ENCODE results near the gene ARF3. TPM values are rescaled to one million over a fixed set of nuclear protein-coding genes. Genes with fewer than 3 reads are reported as not detected.

The ARF3 gene
- total and polyA plus RNA-seq, 2 donors (not counting 3 experiments of a cell fraction or from before 2014, with no cell fraction given): 149 to 172 TPM

- dilution Hi-C loops (cut with MboI; ENCODE audit: extremely low pct_ligation_motif_present, low sequenced_read_pairs) (no loop called here), intact Hi-C loops (cut with micrococcal nuclease) (no loop called here)
- Histone ChIP-seq H3K9me3 (replicated peaks; ENCODE audit: control insufficient read depth, insufficient read depth, low read length) (no peaks in the 10 kb centered on the region), H4K20me1 (replicated peaks; ENCODE audit: control insufficient read depth, extremely low read depth, insufficient read depth, low read length) (no peaks in the 10 kb centered on the region), H3K27me3 (ENCODE audit: control insufficient read depth in 2 of 2, insufficient read depth in 2 of 2, low read length in 2 of 2) (no peaks in the 10 kb centered on the region), H3K9me1 (replicated peaks; ENCODE audit: control insufficient read depth, extremely low read depth, insufficient read depth, low read length) (no peaks in the 10 kb centered on the region), H3K4me3 (replicated peaks in 1 of 3; ENCODE audit: insufficient read depth in 1 of 3, low read depth in 1 of 3, low read length in 3 of 3) (no peak overlapping the region), H3K36me3 (ENCODE audit: control insufficient read depth in 2 of 2, extremely low read depth in 1 of 2, insufficient read depth in 2 of 2, low read length in 2 of 2) (peaks cover 5 to 22% of the 10 kb centered on the region in 2 experiments), H2AFZ (ENCODE audit: low read depth, low read length) (no peak overlapping the region), H3K27ac (ENCODE audit: insufficient read depth, low read depth, low read length) (no peak overlapping the region), H3K9ac (replicated peaks; ENCODE audit: extremely low read depth, insufficient read depth, low read length) (no peak overlapping the region), H3K79me2 (ENCODE audit: control insufficient read depth, insufficient read depth, low read length) (no peaks in the 10 kb centered on the region), H3K4me2 (ENCODE audit: insufficient read depth, low read length) (no peak overlapping the region), H3K4me1 (ENCODE audit: control insufficient read depth, extremely low read depth, insufficient read depth, low read length) (peaks cover 4% of the 10 kb centered on the region)
- TF ChIP-seq JUN (IDR thresholded peaks at IDR 0.05; ENCODE audit: borderline replicate concordance, insufficient read depth, insufficient read length, low read depth) (no peak), MYC (IDR thresholded peaks at IDR 0.05; ENCODE audit: low read depth, low read length) (no peak), POLR2AphosphoS5 (IDR thresholded peaks at IDR 0.05; ENCODE audit: insufficient read depth, low read depth, low read length) (no peak), GATA2 (IDR thresholded peaks at IDR 0.05; ENCODE audit: insufficient read depth, insufficient read length, low read depth, low read length) (no peak), POLR2A (IDR thresholded peaks at IDR 0.05; ENCODE audit: low read depth, low read length) (no peak), EZH2 (IDR thresholded peaks at IDR 0.05; ENCODE audit: borderline replicate concordance, low read depth, low read length, severe bottlenecking) (no peak), FOS (IDR thresholded peaks at IDR 0.05; ENCODE audit: borderline replicate concordance, insufficient read depth, low read length) (no peak)
- TF ChIP-seq, protein P1, sequence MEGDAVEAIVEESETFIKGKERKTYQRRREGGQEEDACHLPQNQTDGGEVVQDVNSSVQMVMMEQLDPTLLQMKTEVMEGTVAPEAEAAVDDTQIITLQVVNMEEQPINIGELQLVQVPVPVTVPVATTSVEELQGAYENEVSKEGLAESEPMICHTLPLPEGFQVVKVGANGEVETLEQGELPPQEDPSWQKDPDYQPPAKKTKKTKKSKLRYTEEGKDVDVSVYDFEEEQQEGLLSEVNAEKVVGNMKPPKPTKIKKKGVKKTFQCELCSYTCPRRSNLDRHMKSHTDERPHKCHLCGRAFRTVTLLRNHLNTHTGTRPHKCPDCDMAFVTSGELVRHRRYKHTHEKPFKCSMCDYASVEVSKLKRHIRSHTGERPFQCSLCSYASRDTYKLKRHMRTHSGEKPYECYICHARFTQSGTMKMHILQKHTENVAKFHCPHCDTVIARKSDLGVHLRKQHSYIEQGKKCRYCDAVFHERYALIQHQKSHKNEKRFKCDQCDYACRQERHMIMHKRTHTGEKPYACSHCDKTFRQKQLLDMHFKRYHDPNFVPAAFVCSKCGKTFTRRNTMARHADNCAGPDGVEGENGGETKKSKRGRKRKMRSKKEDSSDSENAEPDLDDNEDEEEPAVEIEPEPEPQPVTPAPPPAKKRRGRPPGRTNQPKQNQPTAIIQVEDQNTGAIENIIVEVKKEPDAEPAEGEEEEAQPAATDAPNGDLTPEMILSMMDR (IDR thresholded peaks at IDR 0.05; ENCODE audit: extremely low read depth in 1 of 2, insufficient read depth in 1 of 2, low read depth in 1 of 2, low read length in 2 of 2): no peak
- TF ChIP-seq, protein P2, sequence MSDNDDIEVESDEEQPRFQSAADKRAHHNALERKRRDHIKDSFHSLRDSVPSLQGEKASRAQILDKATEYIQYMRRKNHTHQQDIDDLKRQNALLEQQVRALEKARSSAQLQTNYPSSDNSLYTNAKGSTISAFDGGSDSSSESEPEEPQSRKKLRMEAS (IDR thresholded peaks at IDR 0.05; ENCODE audit: insufficient read depth, insufficient read length): no peak
- DNase-seq (ENCODE audit: low read depth, low spot score) (no peak), FAIRE-seq (no peak)
- POLR2A ChIA-PET: no interaction called here
- CTCF ChIA-PET: interaction anchor here (0.8 to 2.3 kb wide), 5 partner anchors 24 to 77 kb away, joined by 3 to 11 read pairs (median 4); partner anchors contain the start of genes ARF3 and WNT1
- no TSS peak for BruUV-seq (replicated peaks)
Measured at GRCh38 chr12:48930475-48930874, 26.8 kb downstream of the ARF3 start.

All from endothelial cell of umbilical vein (primary cell).